Kidney (tissue), 14 donors: ENCODE results near the gene RCC1. TPM values are rescaled to one million over a fixed set of nuclear protein-coding genes. Genes with fewer than 3 reads are reported as not detected.

Experiments used
- DNase-seq, 5 donors: peaks; one replicate each; pipeline ENCODE4 v3.0.0-alpha.2; 2013 to 2020
- FAIRE-seq: peaks from 2 replicates; lab custom pipeline; 2012; peaks lifted over from hg19 to GRCh38; lab: Jason Lieb, UNC
- H3K27ac ChIP-seq, 2 donors: one replicate each; pipeline ENCODE4 v1.7.0; 2013; ENCODE audit warnings: low read depth in 2 of 2, low read length in 2 of 2, inconsistent platforms in 1 of 2
- H3K27me3 ChIP-seq: one replicate; pipeline ENCODE4 v1.7.1; 2013; ENCODE audit warnings: low read length, inconsistent platforms; ENCODE audit not compliant: control insufficient read depth, insufficient read depth
- H3K36me3 ChIP-seq, 3 donors: one replicate each; pipeline versions ENCODE4 v1.7.0 to v1.7.1; 2013; ENCODE audit warnings: low read length in 3 of 3, control low read depth in 1 of 3, inconsistent platforms in 1 of 3; ENCODE audit not compliant: insufficient read depth in 3 of 3, control insufficient read depth in 2 of 3
- H3K4me1 ChIP-seq, 3 donors: one replicate each; pipeline versions ENCODE4 v1.7.0 to v1.7.1; 2013; ENCODE audit warnings: low read length in 3 of 3, inconsistent platforms in 1 of 3, low read depth in 1 of 3; ENCODE audit not compliant: control insufficient read depth in 2 of 3, insufficient read depth in 2 of 3
- H3K4me3 ChIP-seq, 3 donors: one replicate each; pipeline versions ENCODE4 v1.7.0 to v1.8.1; 2013; ENCODE audit warnings: low read length in 3 of 3, control low read depth in 1 of 3, inconsistent platforms in 1 of 3
- H3K9ac ChIP-seq, 3 donors: one replicate each; pipeline versions ENCODE4 v1.7.0 to v1.7.1; 2013; ENCODE audit warnings: low read length in 3 of 3, control low read depth in 1 of 3, inconsistent platforms in 1 of 3
- H3K9me3 ChIP-seq, 3 donors: one replicate each; pipeline versions ENCODE4 v1.7.0 to v1.7.1; 2013; ENCODE audit warnings: low read length in 3 of 3, control low read depth in 1 of 3, inconsistent platforms in 1 of 3; ENCODE audit not compliant: control insufficient read depth in 2 of 3, insufficient read depth in 1 of 3
- intact Hi-C: fragments of 100-400 bp; cut with DNase I; formaldehyde crosslinking; loops from one replicate; pipeline ENCODE4 v1.11.1; 2022
- polyA plus RNA-seq: library from polyadenylated mRNA; stranded (reverse); fragments of 350-450 nt; fragmentation: Illumina TruSeq; extraction: RNeasy Lipid Tissue Mini Kit (QIAGEN cat#74804); gene quantifications from one replicate; pipeline ENCODE4 v1.2.3, GENCODE V29; 2014; ENCODE audit warnings: low read depth, low replicate concordance; ENCODE audit not compliant: insufficient read depth
- total RNA-seq: library from RNA; stranded (reverse); fragmentation: NEBNext Ultra II Directional; extraction: Animal tissue kit (Norgen Biotek cat#: 25700); gene quantifications from one replicate; pipeline ENCODE4 v1.2.1, GENCODE V29; 2021
- TF ChIP-seq, protein P1 (sequence below): IDR thresholded peaks from 3 replicates; pipeline ENCODE4 v1.5.1; 2012; ENCODE audit warnings: mild to moderate bottlenecking, moderate library complexity, borderline replicate concordance; ENCODE audit not compliant: insufficient read depth; ENCODE audit errors: extremely low read depth
- donor health status: control.
- donor health status: control.
- donor health status: control.
- donor health status: control.
- donor health status: control.
- donor health status: DM: yes; HTN: yes; CAD: no.
- donor health status: Normal renal cell carcinoma (clear cell type).

Gene RCC1
- total and polyA plus RNA-seq, 2 donors from 2014 or later, result 5.7 to 19.9 TPM

DNA sequence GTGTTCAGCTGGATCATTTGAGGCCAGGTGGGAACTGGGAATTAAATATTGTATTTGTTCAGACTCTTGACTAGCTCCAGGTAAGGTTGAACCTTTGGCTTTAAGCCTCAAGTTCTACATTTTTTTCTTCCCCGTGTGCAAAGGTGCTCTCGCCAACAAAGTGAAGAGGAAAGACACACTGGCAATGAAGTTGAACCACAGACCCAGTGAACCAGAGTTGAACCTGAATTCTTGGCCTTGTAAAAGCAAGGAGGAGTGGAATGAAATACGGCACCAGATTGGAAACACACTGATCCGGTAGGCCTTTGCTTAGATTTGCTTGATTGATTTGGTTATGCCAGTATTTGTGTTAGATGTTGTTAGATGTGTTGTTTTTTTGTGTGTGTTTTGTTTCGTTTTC, 25.5 kb upstream of the RCC1 start:
- Histone ChIP-seq H3K27me3 (no peaks in the 10 kb centered on the region), H3K27ac (no peak overlapping the region), H3K4me1 (no peaks in the 10 kb centered on the region), H3K36me3 (peaks cover 9 to 30% (median 14%) of the 10 kb centered on the region in 3 donors), H3K4me3 (no peak overlapping the region), H3K9me3 (no peaks in the 10 kb centered on the region), H3K9ac (no peak overlapping the region)
- DNase-seq, result peak in 4 of 5 donors; percentile 34 to 82 (median 64)
- TF ChIP-seq, protein P1, sequence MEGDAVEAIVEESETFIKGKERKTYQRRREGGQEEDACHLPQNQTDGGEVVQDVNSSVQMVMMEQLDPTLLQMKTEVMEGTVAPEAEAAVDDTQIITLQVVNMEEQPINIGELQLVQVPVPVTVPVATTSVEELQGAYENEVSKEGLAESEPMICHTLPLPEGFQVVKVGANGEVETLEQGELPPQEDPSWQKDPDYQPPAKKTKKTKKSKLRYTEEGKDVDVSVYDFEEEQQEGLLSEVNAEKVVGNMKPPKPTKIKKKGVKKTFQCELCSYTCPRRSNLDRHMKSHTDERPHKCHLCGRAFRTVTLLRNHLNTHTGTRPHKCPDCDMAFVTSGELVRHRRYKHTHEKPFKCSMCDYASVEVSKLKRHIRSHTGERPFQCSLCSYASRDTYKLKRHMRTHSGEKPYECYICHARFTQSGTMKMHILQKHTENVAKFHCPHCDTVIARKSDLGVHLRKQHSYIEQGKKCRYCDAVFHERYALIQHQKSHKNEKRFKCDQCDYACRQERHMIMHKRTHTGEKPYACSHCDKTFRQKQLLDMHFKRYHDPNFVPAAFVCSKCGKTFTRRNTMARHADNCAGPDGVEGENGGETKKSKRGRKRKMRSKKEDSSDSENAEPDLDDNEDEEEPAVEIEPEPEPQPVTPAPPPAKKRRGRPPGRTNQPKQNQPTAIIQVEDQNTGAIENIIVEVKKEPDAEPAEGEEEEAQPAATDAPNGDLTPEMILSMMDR, result no peak
- no peak for FAIRE-seq
- intact Hi-C loops, result no loop called here

DNA sequence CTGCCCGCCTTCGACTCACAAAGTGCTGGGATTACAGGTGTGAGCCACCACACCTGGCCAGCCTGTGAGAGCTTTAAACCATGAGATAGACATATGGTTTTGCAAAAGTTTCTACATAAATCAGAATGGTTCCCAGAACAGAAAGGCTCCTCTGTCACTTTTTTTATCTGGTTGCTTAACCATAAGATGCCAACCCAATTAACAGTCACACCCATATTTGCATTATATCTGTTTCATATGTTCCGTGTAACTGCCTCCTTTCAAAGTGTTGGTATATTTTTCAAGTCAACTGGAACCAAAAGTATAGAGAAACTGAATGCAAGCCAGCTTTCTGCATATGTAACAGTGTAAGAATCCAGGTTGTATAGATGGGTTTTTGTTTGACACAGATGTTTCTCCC, 23.7 kb upstream of the RCC1 start:
- Histone ChIP-seq H3K27me3 (no peaks in the 10 kb centered on the region), H3K36me3 (peaks cover 9 to 36% (median 14%) of the 10 kb centered on the region in 3 donors), H3K4me1 (no peaks in the 10 kb centered on the region), H3K4me3 (no peak overlapping the region), H3K9ac (no peak overlapping the region), H3K9me3 (no peaks in the 10 kb centered on the region), H3K27ac (no peak overlapping the region)
- no peak for FAIRE-seq
- intact Hi-C loops, result no loop called here
- no peak for DNase-seq
- TF ChIP-seq, protein P1, result no peak

- no peaks in the 10 kb centered on the region for H3K27me3 ChIP-seq
- no peak for FAIRE-seq
- H3K9ac ChIP-seq, result no peak overlapping the region
- peaks cover 7 to 33% (median 12%) of the 10 kb centered on the region in 3 donors for H3K36me3 ChIP-seq
- DNase-seq, result no peak
- no peak overlapping the region for H3K27ac ChIP-seq
- intact Hi-C loops, result no loop called here
- H3K4me1 ChIP-seq, result no peaks in the 10 kb centered on the region
- no peaks in the 10 kb centered on the region for H3K9me3 ChIP-seq
- no peak overlapping the region for H3K4me3 ChIP-seq
- TF ChIP-seq, protein P1, result no peak
These were observed 23.1 kb upstream of the RCC1 start for GRCh38 chr1:28482702-28483101.

GRCh38 chr1:28494737-28495136, 11.1 kb upstream of the RCC1 start:
- no peak for DNase-seq
- H3K27ac ChIP-seq, result no peak overlapping the region
- no peak overlapping the region for H3K4me3 ChIP-seq
- intact Hi-C loops, result no loop called here
- TF ChIP-seq, protein P1, result no peak
- H3K4me1 ChIP-seq, result no peaks in the 10 kb centered on the region
- H3K36me3 ChIP-seq, result peaks cover 11 to 23% (median 18%) of the 10 kb centered on the region in 3 donors
- H3K27me3 ChIP-seq, result no peaks in the 10 kb centered on the region
- no peaks in the 10 kb centered on the region for H3K9me3 ChIP-seq
- no peak overlapping the region for H3K9ac ChIP-seq
- no peak for FAIRE-seq
